ENCODE measurements around the gene ZNF462.

- no peak for TF ChIP-seq POLR2AphosphoS5 (IDR thresholded peaks at IDR 0.05)
- no peak for TF ChIP-seq CTCF (IDR thresholded peaks at IDR 0.05)
- TF ChIP-seq POLR2A (IDR thresholded peaks at IDR 0.05) = no peak
Measured at GRCh38 chr9:107049803-107050184, 186.8 kb downstream of the ZNF462 start.
